IMR-90 (cell line): ENCODE results near the gene MTA2. TPM values are rescaled to one million over a fixed set of nuclear protein-coding genes. Genes with fewer than 3 reads are reported as not detected.

ENCODE experiments used
- ATAC-seq: fragments of 200-7000 bp; cut with Tn5 transposase; 2 replicates; pipeline ENCODE4 v1.9.1; 2020; ENCODE audit warnings: low read depth, mild to moderate bottlenecking, moderate library complexity
- BruUV-seq: library from RNA; stranded (reverse); fragments of 400-500 nt; replicated peaks from 2 replicates; lab custom pipeline; 2021; lab: Mats Ljungman, UMichigan
- CTCF ChIA-PET: fragments of 300-600 bp; formaldehyde crosslinking; extraction: SDS; loops from one replicate; lab custom pipeline; 2021; ENCODE audit warnings: antibody characterized with exemption; lab: Yijun Ruan, JAX
- POLR2A ChIA-PET: fragments of 300-600 bp; sonication (Branson Sonifier 250); formaldehyde crosslinking; loops from one replicate; lab custom pipeline; 2022; ENCODE audit warnings: antibody characterized with exemption; ENCODE audit not compliant: unreplicated experiment; lab: Charles Lee
- DNase-seq: peaks from one replicate; pipeline ENCODE4 v3.0.0; 2013
- H2AFZ ChIP-seq: replicated peaks from 2 replicates; pipeline ENCODE3; 2013; ENCODE audit warnings: low read length, mild to moderate bottlenecking; ENCODE audit not compliant: poor library complexity
- H2AK5ac ChIP-seq: 2 replicates; pipeline ENCODE4 v1.6.1; 2013; ENCODE audit warnings: low read depth, low read length, inconsistent platforms
- H2AK9ac ChIP-seq: replicated peaks from 2 replicates; pipeline ENCODE3; 2013; ENCODE audit warnings: mild to moderate bottlenecking, low read depth, low read length, moderate library complexity; ENCODE audit not compliant: poor library complexity
- H2BK120ac ChIP-seq: 2 replicates; pipeline ENCODE4 v1.6.1; 2013; ENCODE audit warnings: low read depth, low read length, inconsistent platforms
- H2BK15ac ChIP-seq: 3 replicates; pipeline ENCODE4 v1.6.1; 2013; ENCODE audit warnings: low read depth, low read length, inconsistent platforms
- H2BK20ac ChIP-seq: 2 replicates; pipeline ENCODE4 v1.6.1; 2013; ENCODE audit warnings: low read depth, mild to moderate bottlenecking, inconsistent platforms, low read length, moderate library complexity
- H2BK5ac ChIP-seq: 2 replicates; pipeline ENCODE4 v1.6.1; 2013; ENCODE audit warnings: mild to moderate bottlenecking, low read depth, low read length, inconsistent platforms; ENCODE audit not compliant: poor library complexity, severe bottlenecking
- H3K14ac ChIP-seq: replicated peaks from 2 replicates; pipeline ENCODE4 v1.6.1; 2013; ENCODE audit warnings: low read depth, low read length, inconsistent platforms
- H3K18ac ChIP-seq: 2 replicates; pipeline ENCODE4 v1.6.1; 2013; ENCODE audit warnings: low read depth, low read length, control low read depth
- H3K23ac ChIP-seq: 2 replicates; pipeline ENCODE4 v1.6.1; 2013; ENCODE audit warnings: low read depth, low read length, inconsistent platforms
- H3K27ac ChIP-seq: 2 replicates; pipeline ENCODE4 v1.5.1; 2013; ENCODE audit warnings: mild to moderate bottlenecking, control low read depth, low read length; ENCODE audit not compliant: insufficient read depth
- H3K27me3 ChIP-seq: 2 replicates; pipeline ENCODE4 v1.6.1; 2013; ENCODE audit warnings: low read length; ENCODE audit not compliant: control insufficient read depth, insufficient read depth
- H3K36me3 ChIP-seq: 2 replicates; pipeline ENCODE4 v1.6.1; 2013; ENCODE audit warnings: low read length, mixed read lengths; ENCODE audit not compliant: control insufficient read depth, insufficient read depth
- H3K4ac ChIP-seq: 2 replicates; pipeline ENCODE4 v1.6.1; 2013; ENCODE audit warnings: low read depth, low read length, inconsistent platforms
- H3K4me1 ChIP-seq: 2 replicates; pipeline ENCODE4 v1.6.1; 2013; ENCODE audit warnings: low read length, mixed read lengths; ENCODE audit not compliant: control insufficient read depth, insufficient read depth
- H3K4me2 ChIP-seq: 2 replicates; pipeline ENCODE4 v1.6.1; 2013; ENCODE audit warnings: low read depth, mild to moderate bottlenecking, control low read depth, low read length, moderate library complexity
- H3K4me3 ChIP-seq: 2 replicates; pipeline ENCODE4 v1.5.1; 2013; ENCODE audit warnings: low read depth, mild to moderate bottlenecking, control low read depth, low read length, moderate library complexity; ENCODE audit not compliant: insufficient read depth
- H3K56ac ChIP-seq: 2 replicates; pipeline ENCODE4 v1.6.1; 2013; ENCODE audit warnings: low read length, inconsistent platforms; ENCODE audit not compliant: insufficient read depth; ENCODE audit errors: extremely low read depth
- H3K79me1 ChIP-seq, 2 experiments: 2 replicates each; pipeline ENCODE4 v1.6.1; 2013; ENCODE audit warnings: low read length in 2 of 2, inconsistent platforms in 1 of 2, low read depth in 1 of 2
- H3K9ac ChIP-seq: 2 replicates; pipeline ENCODE4 v1.6.1; 2013; ENCODE audit warnings: low read depth, low read length, control low read depth
- H3K9me1 ChIP-seq: 2 replicates; pipeline ENCODE4 v1.6.1; 2013; ENCODE audit warnings: low read length, inconsistent platforms; ENCODE audit not compliant: insufficient read depth
- H3K9me3 ChIP-seq: 2 replicates; pipeline ENCODE4 v1.6.1; 2013; ENCODE audit warnings: low read length; ENCODE audit not compliant: control insufficient read depth, insufficient read depth
- H4K20me1 ChIP-seq: 2 replicates; pipeline ENCODE4 v1.6.1; 2013; ENCODE audit warnings: low read length, inconsistent platforms; ENCODE audit not compliant: insufficient read depth
- H4K5ac ChIP-seq: 2 replicates; pipeline ENCODE4 v1.6.1; 2013; ENCODE audit warnings: mild to moderate bottlenecking, low read depth, low read length, control low read depth
- H4K8ac ChIP-seq, 2 experiments: 2 replicates each; pipeline ENCODE4 v1.6.1; 2013; ENCODE audit warnings: low read depth in 2 of 2, low read length in 2 of 2, control low read depth in 1 of 2, inconsistent platforms in 1 of 2
- H4K91ac ChIP-seq: 2 replicates; pipeline ENCODE4 v1.6.1; 2013; ENCODE audit warnings: low read depth, low read length, inconsistent platforms; ENCODE audit not compliant: insufficient read depth
- CEBPB ChIP-seq: IDR thresholded peaks from 2 replicates; pipeline ENCODE4 v1.6.1; 2012; ENCODE audit warnings: low read depth, low read length, improper control_type of control experiment
- CTCF ChIP-seq: conservative IDR thresholded peaks from 2 replicates; pipeline ENCODE4 v1.5.1; 2012; ENCODE audit warnings: mild to moderate bottlenecking, low read depth, low read length, improper control_type of control experiment
- RAD21 ChIP-seq: IDR thresholded peaks from 2 replicates; pipeline ENCODE4 v1.6.1; 2012; ENCODE audit warnings: low read length, improper control_type of control experiment
- WGBS, 2 experiments: methylation state at CpG; one replicate each; pipeline versions ENCODE4 v1.1.5 to v1.1.7; 2013; ENCODE audit warnings: missing lambda C conversion rate in 2 of 2; ENCODE audit not compliant: insufficient read length in 1 of 2; ENCODE audit errors: extremely low coverage in 2 of 2; 5-methylcytosine and 5-hydroxymethylcytosine counted together
- dilution Hi-C: fragments of 300-500 bp; cut with HindIII; formaldehyde crosslinking; loops from one replicate; pipeline ENCODE4 v1.14.3; 2018; ENCODE audit warnings: low sequenced_read_pairs; ENCODE audit not compliant: unreplicated experiment
- in situ Hi-C: fragments of 300-500 bp; cut with MboI; formaldehyde crosslinking; loops from 3 replicates; pipeline ENCODE4 v1.14.3; 2019; ENCODE audit warnings: low sequenced_read_pairs, inconsistent platforms, mixed read lengths
- intact Hi-C: fragments of 100-400 bp; cut with micrococcal nuclease; formaldehyde crosslinking; loops from 2 replicates; pipeline ENCODE4 v1.10.0; 2022
- polyA plus RNA-seq, 3 experiments: library from polyadenylated mRNA; depleted of rRNA; stranded (reverse); fragments of >200 nt; gene quantifications; 2 replicates each; pipeline ENCODE4 v1.2.3, GENCODE V29; 2012; ENCODE audit warnings: low replicate concordance in 1 of 3
- total RNA-seq: library from RNA; depleted of rRNA; stranded (reverse); fragments of >200 nt; gene quantifications from 2 replicates; pipeline ENCODE4 v1.2.3, GENCODE V29; 2012
- TF ChIP-seq, protein P1 (sequence below): fragments of 150-350 bp; IDR thresholded peaks from 2 replicates; pipeline ENCODE4 v1.6.1; 2016; ENCODE audit warnings: low read depth, mild to moderate bottlenecking, low read length, moderate library complexity, borderline replicate concordance

The MTA2 gene
- total and polyA plus RNA-seq, 2 of the 4 experiments (the other 2 are of a cell fraction), result 34.8 to 136 TPM

DNA sequence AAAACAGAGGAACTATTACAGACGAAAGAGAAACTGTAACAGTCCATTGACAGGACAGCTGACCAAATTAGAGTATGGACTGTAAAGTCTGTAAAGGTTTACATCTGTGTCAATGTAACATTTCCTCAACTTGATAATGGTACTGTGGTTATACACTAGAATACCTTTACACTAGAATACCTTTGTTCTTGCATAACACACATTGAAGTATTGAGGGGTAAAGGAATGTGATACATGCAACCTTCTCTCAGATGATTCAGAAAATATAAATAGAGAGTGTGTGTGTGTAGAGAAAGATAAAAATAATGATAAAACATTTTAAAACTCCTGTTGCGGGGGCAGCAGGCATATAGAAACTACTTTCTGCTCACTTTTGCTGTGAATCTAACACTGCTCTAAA is 22.4 kb downstream of the MTA2 start:
- H2BK15ac ChIP-seq, result no peak overlapping the region
- no peak overlapping the region for H3K9ac ChIP-seq
- no peak overlapping the region for H4K8ac ChIP-seq
- TF ChIP-seq RAD21, result no peak
- TF ChIP-seq, protein P1, sequence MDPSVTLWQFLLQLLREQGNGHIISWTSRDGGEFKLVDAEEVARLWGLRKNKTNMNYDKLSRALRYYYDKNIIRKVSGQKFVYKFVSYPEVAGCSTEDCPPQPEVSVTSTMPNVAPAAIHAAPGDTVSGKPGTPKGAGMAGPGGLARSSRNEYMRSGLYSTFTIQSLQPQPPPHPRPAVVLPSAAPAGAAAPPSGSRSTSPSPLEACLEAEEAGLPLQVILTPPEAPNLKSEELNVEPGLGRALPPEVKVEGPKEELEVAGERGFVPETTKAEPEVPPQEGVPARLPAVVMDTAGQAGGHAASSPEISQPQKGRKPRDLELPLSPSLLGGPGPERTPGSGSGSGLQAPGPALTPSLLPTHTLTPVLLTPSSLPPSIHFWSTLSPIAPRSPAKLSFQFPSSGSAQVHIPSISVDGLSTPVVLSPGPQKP, result no peak
- no peak for TF ChIP-seq CTCF
- TF ChIP-seq CEBPB, result peak; percentile 53; the same call in 1 of the 2 replicates
- ChIA-PET CTCF (no interaction called here), POLR2A (no interaction called here)
- H3K14ac ChIP-seq, result no peak overlapping the region
- no peak overlapping the region for H3K56ac ChIP-seq
- no CpG with 5 or more reads among the region's 2 CpGs for WGBS, 2 experiments
- H3K4me1 ChIP-seq, result peaks cover 8% of the 10 kb centered on the region
- no peak overlapping the region for H3K4me3 ChIP-seq
- H3K9me1 ChIP-seq, result peaks cover 8% of the 10 kb centered on the region
- ATAC-seq, result no peak
- H2BK120ac ChIP-seq, result no peak overlapping the region
- H2AK5ac ChIP-seq, result no peak overlapping the region
- H2AFZ ChIP-seq, result no peak overlapping the region
- H4K20me1 ChIP-seq, result no peaks in the 10 kb centered on the region
- DNase-seq, result no peak
- no TSS peak for BruUV-seq
- no peak overlapping the region for H4K91ac ChIP-seq
- no peaks in the 10 kb centered on the region for H3K27me3 ChIP-seq
- H3K18ac ChIP-seq, result no peak overlapping the region
- dilution Hi-C loops (no loop called here), in situ Hi-C loops (no loop called here), intact Hi-C loops (no loop called here)
- H3K36me3 ChIP-seq, result peaks cover 38% of the 10 kb centered on the region
- H3K23ac ChIP-seq, result no peak overlapping the region
- no peak overlapping the region for H2AK9ac ChIP-seq
- H3K9me3 ChIP-seq, result no peaks in the 10 kb centered on the region
- H3K4ac ChIP-seq, result no peak overlapping the region
- no peak overlapping the region for H2BK5ac ChIP-seq
- no peak overlapping the region for H4K5ac ChIP-seq
- H2BK20ac ChIP-seq, result no peak overlapping the region
- no peak overlapping the region for H3K4me2 ChIP-seq
- H3K27ac ChIP-seq, result no peak overlapping the region
- H3K79me1 ChIP-seq, result peaks cover 12 to 46% of the 10 kb centered on the region in 2 experiments; a peak in 3 of 4 replicates
